ENCODE data around the gene MCCD1.

Gene MCCD1

GRCh38 chr6:31513456-31514165 lies 15.2 kb upstream of the MCCD1 start:
- DNase-seq: no peak

- DNase-seq: no peak
These were observed 6.9 kb upstream of the MCCD1 start for GRCh38 chr6:31521835-31522234.

DNA sequence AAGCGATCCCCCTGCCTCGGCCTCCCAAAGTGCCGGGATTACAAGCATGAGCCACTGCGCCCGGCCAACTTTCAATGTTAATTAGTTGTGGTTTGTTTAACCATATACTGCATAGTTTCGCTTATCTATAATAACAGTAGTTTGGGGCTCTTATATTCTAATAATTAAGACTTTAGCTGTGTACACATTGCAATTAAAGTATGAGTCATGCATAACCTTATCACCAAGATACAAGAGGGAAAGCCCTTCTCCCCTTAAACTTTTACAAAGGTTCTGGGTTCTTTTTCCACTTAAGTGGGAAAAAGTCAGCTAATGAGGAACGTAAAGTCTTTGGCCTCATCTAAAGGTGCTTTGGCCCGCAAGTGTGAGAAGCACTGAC lies 3.2 kb upstream of the MCCD1 start:
- DNase-seq: no peak

- no peak for DNase-seq
These were observed 2.7 kb upstream of the MCCD1 start for GRCh38 chr6:31525932-31526591.

DNA sequence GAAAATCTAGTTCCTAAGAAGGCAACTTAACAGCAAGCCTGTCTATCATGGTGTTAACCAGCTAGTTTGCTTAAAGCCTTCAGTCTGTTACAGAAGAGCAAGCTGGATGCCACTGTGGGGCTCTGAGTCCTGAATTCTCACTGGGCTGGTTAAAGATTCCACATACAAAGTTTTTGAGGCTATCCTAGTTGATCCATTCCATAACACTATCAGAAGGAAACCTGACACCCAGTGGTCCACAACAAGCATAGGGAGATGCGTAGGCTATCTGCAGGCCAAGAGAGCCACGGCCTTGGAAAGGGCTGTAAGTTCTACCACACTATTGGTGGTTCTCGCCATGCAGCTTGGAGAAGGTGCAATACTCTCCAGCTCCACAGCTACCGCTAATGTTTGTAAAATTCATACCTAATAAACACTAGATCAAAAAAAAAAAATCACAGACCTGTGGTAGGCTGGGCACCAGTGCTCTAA lies 420 bp upstream of the MCCD1 start:
- no peak for DNase-seq

DNA sequence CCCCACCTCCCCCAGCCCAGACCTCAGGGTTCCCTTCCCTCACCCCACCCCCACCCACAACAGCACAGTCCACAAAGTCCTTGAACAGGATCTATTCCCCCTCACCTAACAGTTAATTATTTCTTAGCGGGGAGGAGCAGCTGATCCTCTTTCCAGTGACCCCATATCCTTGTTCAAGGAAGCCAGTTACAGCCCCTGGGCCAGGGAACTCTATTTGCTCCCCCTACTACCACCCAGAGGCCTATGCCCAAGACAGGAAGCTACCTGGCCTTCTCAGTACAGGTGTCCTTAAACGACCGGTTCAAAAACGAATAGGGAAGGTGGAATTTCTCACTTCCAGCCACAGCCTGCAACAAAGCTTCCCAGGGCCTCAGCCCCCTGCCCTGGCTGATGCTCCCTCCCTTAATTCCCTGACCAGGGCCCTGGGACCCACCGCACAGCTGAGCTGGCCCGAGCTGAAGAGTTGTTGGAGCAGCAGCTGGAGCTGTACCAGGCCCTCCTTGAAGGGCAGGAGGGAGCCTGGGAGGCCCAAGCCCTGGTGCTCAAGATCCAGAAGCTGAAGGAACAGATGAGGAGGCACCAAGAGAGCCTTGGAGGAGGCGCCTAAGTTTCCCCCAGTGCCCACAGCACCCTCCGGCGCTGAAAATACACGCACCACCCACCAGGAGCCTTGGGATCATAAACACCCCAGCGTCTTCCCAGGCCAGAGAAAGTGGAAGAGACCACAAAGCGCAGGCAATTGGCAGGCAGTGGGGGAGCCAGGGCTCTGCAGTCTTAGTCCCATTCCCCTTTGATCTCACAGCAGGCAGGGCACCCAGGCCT lies 778 bp downstream of the MCCD1 start:
- no peak for DNase-seq

DNA sequence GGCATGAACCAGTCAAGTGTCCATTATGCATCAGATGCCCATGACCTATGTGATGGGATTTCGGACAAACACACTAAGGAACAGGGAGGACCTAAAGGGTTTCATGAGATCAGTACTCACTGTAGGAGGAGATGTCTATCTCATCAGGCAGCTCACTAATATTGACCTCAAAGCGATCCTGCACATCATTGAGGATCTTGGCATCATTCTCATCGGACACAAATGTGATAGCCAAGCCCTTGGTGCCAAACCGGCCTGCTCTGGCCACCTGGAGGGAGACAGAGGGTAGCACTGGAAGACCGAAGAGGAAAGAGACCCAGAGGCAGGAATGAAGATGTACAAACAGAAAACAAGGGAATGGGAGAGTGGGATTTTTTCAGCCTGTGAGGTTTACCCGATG lies 1.9 kb downstream of the MCCD1 start:
- DNase-seq: no peak

DNA sequence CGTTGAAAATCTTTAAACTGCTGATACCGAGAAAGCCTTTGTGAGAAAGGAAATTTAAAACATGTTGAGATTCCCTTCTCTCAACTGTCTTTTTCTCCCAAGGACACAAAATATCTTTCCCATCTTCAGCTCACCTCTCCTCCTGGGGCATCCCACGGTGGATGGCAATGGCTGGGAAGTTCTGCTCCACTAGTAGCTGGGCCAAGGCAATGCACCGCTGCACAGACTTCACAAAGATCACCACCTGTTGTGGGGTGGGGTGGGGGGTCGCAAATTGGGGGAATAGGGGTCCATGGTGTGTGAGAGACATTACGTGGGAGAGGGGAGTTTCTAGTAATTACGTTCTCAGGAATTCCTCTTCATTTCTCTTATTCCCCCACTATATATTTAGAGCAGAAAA lies 2.4 kb downstream of the MCCD1 start:
- DNase-seq: no peak

- DNase-seq: no peak
These were observed 3.2 kb downstream of the MCCD1 start for GRCh38 chr6:31531771-31532643.

DNA sequence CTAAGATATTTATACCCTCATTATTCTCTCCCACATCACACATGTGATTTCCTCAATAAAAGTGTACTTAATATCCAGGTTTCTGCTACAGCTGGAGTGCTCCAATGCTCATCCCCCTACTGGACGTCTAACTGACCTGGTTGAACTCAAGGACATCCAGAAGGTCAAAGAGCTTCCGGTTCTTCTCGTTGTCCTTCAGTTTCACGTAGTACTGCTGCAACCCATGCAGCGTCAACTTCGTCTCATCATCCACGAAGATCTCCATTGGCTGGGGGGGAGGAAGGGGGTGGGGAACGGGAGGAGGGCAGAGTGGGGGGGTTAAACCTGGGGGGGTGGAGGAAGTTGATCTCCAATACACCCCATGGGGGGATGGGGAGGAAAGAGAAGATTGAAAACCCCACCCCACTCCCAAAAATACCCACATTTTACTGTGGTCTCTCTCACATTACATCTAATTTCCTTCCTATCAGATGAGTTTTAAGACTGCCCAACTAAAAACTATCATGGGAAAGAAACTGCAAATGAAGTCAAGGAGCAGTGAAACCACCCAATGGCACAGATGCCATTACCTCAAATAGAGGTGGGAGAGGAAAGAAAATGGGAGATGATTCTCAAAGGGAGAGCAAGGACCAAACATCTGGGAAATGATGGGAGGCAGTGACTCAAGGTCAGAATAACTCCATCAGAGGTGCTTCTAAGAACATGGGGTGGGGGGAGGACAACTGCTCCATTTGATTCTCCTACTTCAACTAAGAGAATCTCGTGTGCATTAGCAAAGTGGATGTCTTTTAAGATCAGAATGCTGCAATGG lies 4.1 kb downstream of the MCCD1 start:
- DNase-seq: no peak

- DNase-seq: no peak
These were observed 4.7 kb downstream of the MCCD1 start for GRCh38 chr6:31533455-31533841.

GRCh38 chr6:31534011-31534410 lies 5.2 kb downstream of the MCCD1 start:
- no peak for DNase-seq

DNA sequence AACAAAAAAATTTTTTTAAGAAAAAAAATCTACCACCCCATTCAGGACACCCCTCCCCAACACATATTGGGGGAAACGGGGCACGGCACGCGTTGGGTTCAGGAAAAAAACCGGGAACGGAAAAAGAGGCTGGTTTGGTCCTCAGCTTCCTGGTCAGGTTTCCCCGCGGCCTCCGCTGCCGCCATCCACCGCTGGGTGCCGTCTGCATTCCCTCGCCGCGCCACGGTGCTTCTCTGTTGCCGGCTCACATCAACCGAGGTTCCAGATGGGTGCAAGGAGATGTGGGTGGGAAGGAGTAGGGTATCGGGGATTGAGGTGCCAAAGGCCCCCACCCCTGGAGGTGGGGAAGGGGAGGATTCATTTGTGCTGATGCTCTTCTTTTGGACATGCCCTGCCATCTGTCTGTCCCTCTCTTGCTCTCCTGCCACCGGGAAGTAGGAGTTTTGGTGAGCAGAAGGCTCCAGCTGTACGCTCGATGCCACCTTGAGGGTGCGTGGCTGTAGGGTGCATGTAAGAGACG lies 5.8 kb downstream of the MCCD1 start:
- DNase-seq: no peak

DNA sequence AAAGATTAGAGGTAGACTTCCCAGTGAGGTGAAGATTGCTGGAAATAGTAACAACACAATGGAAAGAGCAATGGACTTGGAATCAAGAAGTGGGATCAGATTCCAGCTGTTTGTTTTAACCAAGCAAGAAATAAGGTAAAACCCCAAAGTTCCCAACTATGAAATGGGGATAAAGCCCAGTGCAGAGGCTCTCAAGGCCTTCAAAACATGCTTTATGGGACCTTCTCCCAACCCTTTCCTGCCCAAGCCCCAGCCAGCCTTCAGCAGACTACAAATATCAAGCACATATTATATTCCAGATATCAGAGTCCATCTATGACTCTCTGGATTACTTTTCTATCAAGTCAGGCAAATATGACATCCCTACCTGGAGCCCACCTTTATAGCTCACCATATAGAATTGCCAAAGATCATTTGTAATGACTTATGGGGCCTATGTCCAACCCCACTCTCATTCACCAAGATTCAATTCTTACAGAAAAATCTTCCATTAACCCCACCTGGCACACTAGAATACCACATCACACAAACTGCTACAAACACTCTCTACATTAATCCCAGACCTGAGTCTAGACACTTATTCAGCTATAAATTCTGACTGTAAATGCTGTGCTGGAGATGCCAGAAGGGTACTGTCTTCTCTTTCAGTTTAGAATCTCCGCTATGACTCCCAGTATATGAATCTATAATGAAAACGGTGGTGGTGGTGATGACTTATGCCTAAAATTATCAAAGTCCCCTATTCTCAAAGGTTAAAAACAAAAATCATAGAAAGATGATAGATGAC lies 7.0 kb downstream of the MCCD1 start:
- no peak for DNase-seq

DNA sequence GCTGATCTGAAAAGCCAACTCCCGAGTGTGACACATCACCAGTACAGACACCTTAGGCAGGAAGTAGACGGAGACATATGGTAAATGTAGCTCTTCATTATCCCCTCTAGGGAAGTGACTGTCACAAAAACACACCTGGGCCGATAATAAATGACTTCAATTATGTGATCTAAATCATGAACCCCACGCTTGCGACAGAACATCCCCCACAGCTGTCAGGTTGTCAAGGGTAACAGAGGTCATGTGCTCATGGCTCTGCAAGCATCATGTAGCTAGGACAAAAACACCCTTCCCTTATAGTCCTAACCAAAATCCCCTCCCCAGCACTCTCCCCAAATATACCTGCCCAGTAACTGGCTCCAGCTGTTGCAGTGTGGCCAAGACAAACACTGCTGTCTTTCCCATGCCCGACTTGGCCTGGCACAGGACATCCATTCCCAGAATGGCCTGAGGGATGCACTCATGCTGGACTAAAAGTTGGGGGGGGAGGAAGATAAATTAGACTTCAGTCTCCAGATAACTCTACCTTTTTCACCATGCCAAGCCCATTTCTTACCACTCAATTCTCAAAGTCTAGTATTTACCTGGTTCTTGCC lies 10.1 kb downstream of the MCCD1 start:
- DNase-seq: no peak

DNA sequence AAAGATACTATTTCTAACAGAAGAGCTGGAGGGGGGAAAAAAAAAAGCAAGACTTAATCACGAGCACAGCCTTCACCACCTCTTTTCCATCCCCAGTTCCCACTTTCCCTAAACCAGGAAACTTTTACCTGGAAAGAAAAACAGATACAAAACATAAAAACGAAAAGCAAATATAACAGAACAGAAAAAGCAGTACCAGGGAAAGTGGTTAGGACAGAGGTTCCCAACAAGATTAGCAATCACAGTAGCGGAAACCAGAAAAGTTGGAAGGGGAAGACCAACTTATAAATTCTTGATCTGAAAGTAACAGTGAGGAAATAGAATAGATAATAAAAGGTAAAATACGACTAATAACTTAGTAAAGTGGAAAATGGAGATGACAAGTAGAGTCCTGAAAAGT lies 11.9 kb downstream of the MCCD1 start:
- DNase-seq: no peak

- DNase-seq: peak; percentile 53
These were observed 12.4 kb downstream of the MCCD1 start for GRCh38 chr6:31541059-31541657.

DNA sequence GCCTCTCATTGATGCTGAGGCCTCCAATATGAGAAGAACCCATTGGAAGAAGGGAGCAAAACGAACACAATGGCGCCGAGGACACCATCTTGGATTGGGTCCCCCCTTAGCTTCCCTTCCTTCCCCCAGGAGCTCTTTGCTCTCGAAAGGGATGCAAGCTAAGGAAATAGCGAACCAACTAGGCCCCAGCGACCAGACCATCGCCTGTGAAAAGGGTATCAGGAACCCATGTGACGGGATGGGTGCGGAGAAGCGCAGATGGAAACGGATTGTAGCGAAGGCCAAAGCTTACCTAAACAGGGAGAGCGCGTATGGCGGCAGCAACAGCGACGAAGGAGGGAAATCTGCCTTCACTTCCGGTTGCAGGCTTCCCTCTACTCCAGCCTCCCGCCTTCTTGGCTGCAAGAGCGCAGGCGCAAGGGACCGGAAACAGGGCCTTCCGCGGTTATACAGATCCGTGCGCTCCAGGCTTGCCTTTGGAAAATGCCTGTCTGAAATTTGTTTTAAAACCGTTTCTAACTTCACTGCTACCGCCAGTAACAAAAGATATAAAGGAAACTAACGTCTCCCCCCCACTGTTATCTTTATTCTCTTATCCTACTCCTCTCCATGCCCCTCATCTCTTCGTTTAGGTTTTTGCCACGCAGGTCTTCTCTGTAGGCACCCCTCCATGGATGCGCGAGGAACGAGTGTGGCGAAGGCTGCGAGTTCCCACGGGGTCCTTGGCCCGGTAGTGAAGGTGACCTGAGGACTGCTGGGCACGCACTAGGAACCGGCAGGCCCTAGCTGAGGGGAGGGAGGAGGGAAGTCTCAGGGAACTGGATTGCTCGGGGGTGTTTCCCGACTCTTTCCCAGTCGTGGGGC lies 13.1 kb downstream of the MCCD1 start, which contains the start of gene DDX39B:
TSS of gene DDX39B (minus strand) at position 346 of the 864 bp plus-strand sequence. CDS start 1,471 bp downstream, outside the sequence.
- peak; percentile 98 for DNase-seq

GRCh38 chr6:31543639-31544038 lies 14.9 kb downstream of the MCCD1 start:
- DNase-seq: no peak
